H1 (cell line): ENCODE data around the gene RSF1. TPM values are rescaled to one million over a fixed set of nuclear protein-coding genes. Genes with fewer than 3 reads are reported as not detected.

Experiments used
- CTCF ChIA-PET: fragments of 300-600 bp; sonication (Branson Sonifier 250); formaldehyde crosslinking; loops from one replicate; lab custom pipeline; 2021; ENCODE audit not compliant: partially characterized antibody; lab: Charles Lee
- POLR2A ChIA-PET: fragments of 300-600 bp; sonication (Branson Sonifier 250); formaldehyde crosslinking; loops from one replicate; lab custom pipeline; 2021; ENCODE audit warnings: inconsistent platforms; ENCODE audit not compliant: partially characterized antibody; lab: Charles Lee
- DNase-seq, 2 experiments: peaks; one replicate each; pipeline versions ENCODE4 v3.0.0 to v3.0.0-alpha.2; 2010 to 2022; ENCODE audit warnings: low spot score in 2 of 2, low read depth in 1 of 2, mixed read lengths in 1 of 2
- FAIRE-seq: peaks from 2 replicates; lab custom pipeline; 2011; peaks lifted over from hg19 to GRCh38; lab: Jason Lieb, UNC
- H2AFZ ChIP-seq: 2 replicates; pipeline ENCODE4 v1.8.1; 2012; ENCODE audit warnings: low read length, inconsistent platforms
- H2AK5ac ChIP-seq: 2 replicates; pipeline ENCODE4 v1.6.1; 2013; ENCODE audit warnings: low read depth, low read length
- H2BK120ac ChIP-seq: replicated peaks from 2 replicates; pipeline ENCODE3; 2013; ENCODE audit warnings: low read depth, low read length, inconsistent platforms
- H2BK12ac ChIP-seq: 2 replicates; pipeline ENCODE4 v1.6.1; 2013; ENCODE audit warnings: low read depth, low read length
- H2BK15ac ChIP-seq: 2 replicates; pipeline ENCODE4 v1.6.1; 2013; ENCODE audit warnings: low read length
- H2BK20ac ChIP-seq: 2 replicates; pipeline ENCODE4 v1.6.1; 2013; ENCODE audit warnings: low read length
- H2BK5ac ChIP-seq: 2 replicates; pipeline ENCODE4 v1.6.1; 2013; ENCODE audit warnings: low read depth, low read length
- H3K14ac ChIP-seq: 2 replicates; pipeline ENCODE4 v1.6.1; 2013; ENCODE audit warnings: inconsistent platforms; ENCODE audit not compliant: insufficient read length
- H3K18ac ChIP-seq: 2 replicates; pipeline ENCODE4 v1.6.1; 2013; ENCODE audit warnings: low read length; ENCODE audit errors: extremely low read depth
- H3K23ac ChIP-seq: 2 replicates; pipeline ENCODE4 v1.6.1; 2013; ENCODE audit warnings: inconsistent platforms; ENCODE audit not compliant: insufficient read length
- H3K23me2 ChIP-seq: 2 replicates; pipeline ENCODE4 v1.6.1; 2013; ENCODE audit warnings: low read depth, low read length
- H3K27ac ChIP-seq: 2 replicates; pipeline ENCODE4 v1.6.1; 2011; ENCODE audit warnings: low read depth, low read length, inconsistent platforms
- H3K27me3 ChIP-seq, 4 experiments: replicated peaks in 1 of 4; 1 replicate in 1 of 4; 2 replicates in 3 of 4; pipeline versions ENCODE4 v1.6.1 to v1.8.1; 2011 to 2013; ENCODE audit warnings: low read length in 3 of 4, mild to moderate bottlenecking in 3 of 4, inconsistent platforms in 2 of 4, mixed read lengths in 2 of 4, moderate library complexity in 1 of 4; ENCODE audit not compliant: control insufficient read depth in 3 of 4, insufficient read depth in 3 of 4; ENCODE audit errors: extremely low read depth in 1 of 4
- H3K36me3 ChIP-seq, 4 experiments: 2 replicates each; pipeline versions ENCODE4 v1.6.1 to v1.8.1; 2011 to 2013; ENCODE audit warnings: mild to moderate bottlenecking in 4 of 4, low read length in 3 of 4, moderate library complexity in 2 of 4, control low read depth in 1 of 4, inconsistent platforms in 1 of 4; ENCODE audit not compliant: insufficient read depth in 4 of 4, control insufficient read depth in 2 of 4
- H3K4ac ChIP-seq: replicated peaks from 2 replicates; pipeline ENCODE3; 2013; ENCODE audit warnings: low read length, low read depth, mixed read lengths, inconsistent platforms; ENCODE audit not compliant: insufficient read length
- H3K4me1 ChIP-seq, 4 experiments: replicated peaks in 1 of 4; 1 replicate in 1 of 4; 2 replicates in 3 of 4; pipeline versions ENCODE4 v1.6.1 to v1.8.1; 2011 to 2013; ENCODE audit warnings: low read length in 3 of 4, inconsistent platforms in 2 of 4, mixed read lengths in 1 of 4; ENCODE audit not compliant: insufficient read depth in 4 of 4, control insufficient read depth in 3 of 4
- H3K4me2 ChIP-seq, 2 experiments: 2 replicates each; pipeline versions ENCODE4 v1.6.1 to v1.8.1; 2011 to 2013; ENCODE audit warnings: low read depth in 2 of 2, low read length in 2 of 2, control low read depth in 1 of 2, inconsistent platforms in 1 of 2, mild to moderate bottlenecking in 1 of 2; ENCODE audit not compliant: insufficient read depth in 1 of 2
- H3K4me3 ChIP-seq, 4 experiments: fragments of 200-600, 300-600 bp in 1 of 4; sonication (generic), shearing (Covaris generic), sonication (Bioruptor Twin) in 1 of 4; 2 replicates each; pipeline versions ENCODE4 v1.5.1 to v1.8.1; 2011 to 2016; ENCODE audit warnings: low read length in 4 of 4, low read depth in 3 of 4, control low read depth in 2 of 4, inconsistent platforms in 2 of 4, mild to moderate bottlenecking in 2 of 4, mixed read lengths in 1 of 4, moderate library complexity in 1 of 4; ENCODE audit not compliant: insufficient read depth in 2 of 4; ENCODE audit errors: extremely low read depth in 1 of 4
- H3K56ac ChIP-seq: replicated peaks from 2 replicates; pipeline ENCODE3; 2013; ENCODE audit warnings: low read depth, mild to moderate bottlenecking, mixed read lengths, low read length, inconsistent platforms; ENCODE audit not compliant: insufficient read length
- H3K79me1 ChIP-seq: 2 replicates; pipeline ENCODE4 v1.6.1; 2013; ENCODE audit warnings: low read depth, low read length, control low read depth
- H3K79me2 ChIP-seq, 2 experiments: 2 replicates each; pipeline versions ENCODE4 v1.6.1 to v1.8.1; 2012 to 2013; ENCODE audit warnings: low read length in 2 of 2, mild to moderate bottlenecking in 2 of 2, inconsistent platforms in 1 of 2; ENCODE audit not compliant: insufficient read depth in 2 of 2, control insufficient read depth in 1 of 2
- H3K9ac ChIP-seq, 4 experiments: replicated peaks in 1 of 4; 1 replicate in 1 of 4; 2 replicates in 3 of 4; pipeline versions ENCODE4 v1.6.1 to v1.8.1; 2011 to 2013; ENCODE audit warnings: low read depth in 3 of 4, low read length in 3 of 4, control low read depth in 2 of 4, mild to moderate bottlenecking in 2 of 4, moderate library complexity in 2 of 4, inconsistent platforms in 1 of 4; ENCODE audit errors: extremely low read depth in 1 of 4
- H3K9me3 ChIP-seq, 2 experiments: 2 replicates each; pipeline versions ENCODE4 v1.6.1 to v1.8.1; 2012 to 2013; ENCODE audit warnings: mild to moderate bottlenecking in 2 of 2, moderate library complexity in 2 of 2, control low read depth in 1 of 2, inconsistent platforms in 1 of 2, low read depth in 1 of 2, low read length in 1 of 2, mixed read lengths in 1 of 2; ENCODE audit not compliant: insufficient read depth in 2 of 2
- H4K20me1 ChIP-seq, 2 experiments: replicated peaks in 1 of 2; 2 replicates each; pipeline versions ENCODE3 to v1.8.1; 2011 to 2013; ENCODE audit warnings: inconsistent platforms in 2 of 2, low read length in 2 of 2, mild to moderate bottlenecking in 1 of 2; ENCODE audit not compliant: insufficient read depth in 2 of 2, control insufficient read depth in 1 of 2
- H4K5ac ChIP-seq: 2 replicates; pipeline ENCODE4 v1.6.1; 2013; ENCODE audit warnings: low read length, low read depth, mixed read lengths, inconsistent platforms; ENCODE audit not compliant: insufficient read length
- H4K8ac ChIP-seq: 2 replicates; pipeline ENCODE4 v1.8.0; 2013; ENCODE audit warnings: mild to moderate bottlenecking, moderate library complexity, low read length, inconsistent platforms; ENCODE audit not compliant: insufficient read depth; ENCODE audit errors: extremely low read depth
- H4K91ac ChIP-seq: replicated peaks from 2 replicates; pipeline ENCODE3; 2013; ENCODE audit warnings: low read length, mixed read lengths, inconsistent platforms; ENCODE audit not compliant: insufficient read length
- EP300 ChIP-seq, 2 experiments: IDR thresholded peaks; 1 replicate in 1 of 2; 2 replicates in 1 of 2; pipeline ENCODE4 v1.6.1; 2011 to 2012; ENCODE audit warnings: low read depth in 2 of 2, low read length in 2 of 2, mild to moderate bottlenecking in 2 of 2, borderline replicate concordance in 1 of 2, inconsistent platforms in 1 of 2, moderate library complexity in 1 of 2
- EZH2 ChIP-seq: fragments of 200-600 bp; sonication (generic); IDR thresholded peaks from 2 replicates; pipeline ENCODE4 v1.7.1; 2012; ENCODE audit warnings: low read depth, mild to moderate bottlenecking, moderate library complexity, low read length, inconsistent platforms; ENCODE audit not compliant: severe bottlenecking
- MAFK ChIP-seq: IDR thresholded peaks from 2 replicates; pipeline ENCODE4 v1.6.1; 2012; ENCODE audit warnings: low read depth, mild to moderate bottlenecking, improper control_type of control experiment, low read length
- RNF2 ChIP-seq: fragments of 200-900, 300-1000 bp; sonication (generic); IDR thresholded peaks from 2 replicates; pipeline ENCODE4 v1.7.1; 2016; ENCODE audit warnings: borderline replicate concordance, low read depth, mild to moderate bottlenecking, antibody characterized with exemption, low read length; ENCODE audit not compliant: poor library complexity, severe bottlenecking; ENCODE audit errors: missing control alignments
- SP1 ChIP-seq: IDR thresholded peaks from 2 replicates; pipeline ENCODE4 v1.6.1; 2011; ENCODE audit warnings: low read depth, low read length
- SUZ12 ChIP-seq: fragments of 200-600 bp; sonication (generic); IDR thresholded peaks from 2 replicates; pipeline ENCODE4 v1.6.1; 2012; ENCODE audit warnings: mild to moderate bottlenecking, inconsistent platforms, low read length, moderate library complexity, mixed read lengths
- WGBS, 2 experiments: shearing (Covaris generic) in 1 of 2; methylation state at CpG; one replicate each; pipeline versions ENCODE4 v1.1.6 to v1.1.7; 2013 to 2015; ENCODE audit warnings: low lambda C conversion rate in 2 of 2, mixed read lengths in 2 of 2, inconsistent platforms in 1 of 2, low coverage in 1 of 2, missing lambda C conversion rate in 1 of 2; ENCODE audit not compliant: insufficient replicate concordance in 2 of 2, insufficient coverage in 1 of 2, insufficient read length in 1 of 2; ENCODE audit errors: extremely low coverage in 1 of 2, missing lambda C conversion rate in 1 of 2; 5-methylcytosine and 5-hydroxymethylcytosine counted together
- polyA plus RNA-seq, 7 experiments: library from polyadenylated mRNA; depleted of rRNA in 3 of 7; stranded (reverse) in 5 of 7; unstranded in 2 of 7; fragments of >200 nt in 5 of 7; fragments of 200-250 nt in 2 of 7; gene quantifications; 1 replicate in 5 of 7; 2 replicates in 1 of 7; 4 replicates in 1 of 7; pipeline versions ENCODE4 v1.2.1 to v1.2.3, GENCODE V29; 2011 to 2013; ENCODE audit warnings: missing spikeins in 2 of 7, mixed read lengths in 2 of 7
- total RNA-seq: library from RNA; stranded (reverse); fragmentation: NEBNext Ultra II Directional; extraction: Animal tissue kit (Norgen Biotek cat#: 25700); gene quantifications from 2 replicates; pipeline ENCODE4 v1.2.1, GENCODE V29; 2021

The RSF1 gene
- total and polyA plus RNA-seq, 2 of the 8 experiments (the other 6 are each of a cell fraction or from before 2014, with no cell fraction given): 17.8 to 87.9 TPM

GRCh38 chr11:77851503-77851902 lies 31.0 kb upstream of the RSF1 start:
- no peaks in the 10 kb centered on the region for H4K20me1 ChIP-seq
- no peaks in the 10 kb centered on the region for H3K27me3 ChIP-seq
- H3K36me3 ChIP-seq: peaks cover 0 to 24% (median 5%) of the 10 kb centered on the region in 4 experiments; a peak in 5 of 8 replicates
- no peak overlapping the region for H2BK20ac ChIP-seq
- WGBS, 2 experiments: 83% methylated on average over 1 of the region's 1 CpG; no CpG with 5 or more reads in 1 of the 2 experiments
- no peak overlapping the region for H3K27ac ChIP-seq
- H4K5ac ChIP-seq: no peak overlapping the region
- no peak overlapping the region for H2BK5ac ChIP-seq
- H2BK120ac ChIP-seq: no peak overlapping the region
- TF ChIP-seq EZH2 (no peak), SP1 (no peak), MAFK (no peak), SUZ12 (no peak), EP300 (IDR thresholded peaks at IDR 0.05; ENCODE audit: borderline replicate concordance in 1 of 2, low read depth in 2 of 2, low read length in 2 of 2) (no peak), RNF2 (no peak)
- CTCF ChIA-PET: no interaction called here
- no peak overlapping the region for H4K8ac ChIP-seq
- no peak overlapping the region for H3K4me2 ChIP-seq
- no peaks in the 10 kb centered on the region for H3K23me2 ChIP-seq
- no peak overlapping the region for H3K23ac ChIP-seq
- no peak overlapping the region for H3K56ac ChIP-seq
- H3K4me1 ChIP-seq: no peaks in the 10 kb centered on the region
- H2BK15ac ChIP-seq: no peak overlapping the region
- H4K91ac ChIP-seq: no peak overlapping the region
- H3K79me2 ChIP-seq: no peaks in the 10 kb centered on the region
- POLR2A ChIA-PET: no interaction called here
- H3K4me3 ChIP-seq: no peak overlapping the region
- no peak overlapping the region for H3K14ac ChIP-seq
- no peak overlapping the region for H2BK12ac ChIP-seq
- H3K4ac ChIP-seq: no peak overlapping the region
- peaks cover 23 to 25% of the 10 kb centered on the region in 2 experiments for H3K9me3 ChIP-seq
- H2AFZ ChIP-seq: no peak overlapping the region
- no peak overlapping the region for H3K18ac ChIP-seq
- DNase-seq (no peak), FAIRE-seq (no peak)
- no peak overlapping the region for H2AK5ac ChIP-seq
- H3K79me1 ChIP-seq: no peaks in the 10 kb centered on the region
- H3K9ac ChIP-seq: no peak overlapping the region
